Measurements from ENCODE around the gene ICOSLG. TPM values are rescaled to one million over a fixed set of nuclear protein-coding genes. Genes with fewer than 3 reads are reported as not detected.

Gene ICOSLG
- total and polyA plus RNA-seq, 2 of the 13 experiments (the other 11 are each of a cell fraction or from before 2014, with no cell fraction given): 0.51 to 1.3 TPM

DNA sequence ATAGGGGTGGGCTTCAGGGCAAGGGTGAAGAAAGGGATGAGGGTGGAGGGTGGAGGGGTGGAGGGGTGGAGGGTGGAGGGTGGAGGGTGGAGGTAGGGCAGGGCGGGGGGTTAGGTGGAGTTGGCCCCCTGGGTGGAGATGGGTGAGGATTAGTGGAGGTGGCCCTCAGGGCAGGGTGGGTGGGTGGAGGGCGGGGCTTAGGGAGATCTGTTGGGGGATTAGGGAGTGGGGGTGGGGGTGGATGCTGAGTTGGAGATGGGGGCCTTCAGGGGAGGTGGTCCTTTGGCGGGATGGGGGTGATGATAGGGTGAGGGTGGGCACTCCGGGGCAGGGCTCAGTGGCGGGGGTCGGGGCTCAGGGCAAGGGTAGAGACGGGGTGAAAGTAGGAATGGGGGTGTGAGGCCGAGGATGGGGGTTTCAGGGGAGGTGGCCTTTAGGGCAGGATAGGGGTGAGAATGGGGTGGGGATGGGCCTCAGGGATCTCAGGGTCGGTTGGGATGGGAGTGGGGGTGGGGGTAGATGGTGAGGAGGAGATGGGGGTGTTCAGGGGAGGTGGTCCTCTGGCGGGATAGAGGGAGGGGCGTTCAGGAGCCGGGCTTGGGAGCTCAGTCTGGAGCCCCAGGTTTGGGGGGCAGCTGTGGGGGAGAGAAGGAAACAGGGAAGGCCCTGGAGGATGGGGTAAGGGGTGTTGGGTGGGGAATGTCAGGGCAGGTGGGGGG lies 21.8 kb upstream of the ICOSLG start:
- no peaks in the 10 kb centered on the region for H4K20me1 ChIP-seq (ENCODE audit: insufficient read depth, low read length)
- no peak overlapping the region for H3K4me3 ChIP-seq (replicated peaks in 1 of 3; ENCODE audit: insufficient read depth in 1 of 3, low read depth in 2 of 3, low read length in 3 of 3)
- BruUV-seq (replicated peaks): no TSS peak
- H3K79me2 ChIP-seq (ENCODE audit: insufficient read depth, low read length): no peaks in the 10 kb centered on the region
- in situ Hi-C loops (cut with HindIII; ENCODE audit: extremely low pct_ligation_motif_present, low pct_unique_long_range_greater_than_20kb) (no loop called here), intact Hi-C loops (cut with micrococcal nuclease; ENCODE audit: unreplicated experiment) (no loop called here)
- no peaks in the 10 kb centered on the region for H3K9me3 ChIP-seq (ENCODE audit: low read length)
- CTCF ChIA-PET (ENCODE audit: low intra/inter-chr PET ratio, low total read pairs): no interaction called here
- ATAC-seq (no peak), FAIRE-seq (no peak), DNase-seq (ENCODE audit: low spot score) (no peak)
- POLR2A ChIA-PET: no interaction called here
- no peak overlapping the region for H3K9ac ChIP-seq (ENCODE audit: insufficient read depth, low read depth, low read length)
- TF ChIP-seq SMARCE1 (IDR thresholded peaks at IDR 0.05; ENCODE audit: borderline replicate concordance) (no peak), ZNF660 (CRISPR knock-in tag; IDR thresholded peaks at IDR 0.05; ENCODE audit: borderline replicate concordance, low read depth) (no peak), EEA1 (CRISPR knock-in tag; IDR thresholded peaks at IDR 0.05; ENCODE audit: borderline replicate concordance) (no peak), FIP1L1 (IDR thresholded peaks at IDR 0.05; ENCODE audit: borderline replicate concordance, insufficient read depth, low read depth, low read length) (no peak), TCF12 (IDR thresholded peaks at IDR 0.05) (no peak), TCF12 (CRISPR knock-in tag; IDR thresholded peaks at IDR 0.05) (no peak), ZNF276 (CRISPR knock-in tag; IDR thresholded peaks at IDR 0.05; ENCODE audit: low read depth) (no peak), RCOR2 (CRISPR knock-in tag; IDR thresholded peaks at IDR 0.05) (no peak), CSRNP2 (CRISPR knock-in tag; conservative IDR thresholded peaks at IDR 0.05; ENCODE audit: low read depth) (no peak), BCL6 (CRISPR knock-in tag; IDR thresholded peaks at IDR 0.05) (no peak), ZNF33B (CRISPR knock-in tag; IDR thresholded peaks at IDR 0.05) (no peak), SNRNP70 (IDR thresholded peaks at IDR 0.05; ENCODE audit: low read depth, low read length) (no peak), PHB2 (IDR thresholded peaks at IDR 0.05; ENCODE audit: partially characterized antibody) (no peak)
- TF ChIP-seq, protein P1, sequence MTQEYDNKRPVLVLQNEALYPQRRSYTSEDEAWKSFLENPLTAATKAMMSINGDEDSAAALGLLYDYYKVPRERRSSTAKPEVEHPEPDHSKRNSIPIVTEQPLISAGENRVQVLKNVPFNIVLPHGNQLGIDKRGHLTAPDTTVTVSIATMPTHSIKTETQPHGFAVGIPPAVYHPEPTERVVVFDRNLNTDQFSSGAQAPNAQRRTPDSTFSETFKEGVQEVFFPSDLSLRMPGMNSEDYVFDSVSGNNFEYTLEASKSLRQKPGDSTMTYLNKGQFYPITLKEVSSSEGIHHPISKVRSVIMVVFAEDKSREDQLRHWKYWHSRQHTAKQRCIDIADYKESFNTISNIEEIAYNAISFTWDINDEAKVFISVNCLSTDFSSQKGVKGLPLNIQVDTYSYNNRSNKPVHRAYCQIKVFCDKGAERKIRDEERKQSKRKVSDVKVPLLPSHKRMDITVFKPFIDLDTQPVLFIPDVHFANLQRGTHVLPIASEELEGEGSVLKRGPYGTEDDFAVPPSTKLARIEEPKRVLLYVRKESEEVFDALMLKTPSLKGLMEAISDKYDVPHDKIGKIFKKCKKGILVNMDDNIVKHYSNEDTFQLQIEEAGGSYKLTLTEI (CRISPR knock-in tag; conservative IDR thresholded peaks at IDR 0.05): no peak
- TF ChIP-seq, protein P2, sequence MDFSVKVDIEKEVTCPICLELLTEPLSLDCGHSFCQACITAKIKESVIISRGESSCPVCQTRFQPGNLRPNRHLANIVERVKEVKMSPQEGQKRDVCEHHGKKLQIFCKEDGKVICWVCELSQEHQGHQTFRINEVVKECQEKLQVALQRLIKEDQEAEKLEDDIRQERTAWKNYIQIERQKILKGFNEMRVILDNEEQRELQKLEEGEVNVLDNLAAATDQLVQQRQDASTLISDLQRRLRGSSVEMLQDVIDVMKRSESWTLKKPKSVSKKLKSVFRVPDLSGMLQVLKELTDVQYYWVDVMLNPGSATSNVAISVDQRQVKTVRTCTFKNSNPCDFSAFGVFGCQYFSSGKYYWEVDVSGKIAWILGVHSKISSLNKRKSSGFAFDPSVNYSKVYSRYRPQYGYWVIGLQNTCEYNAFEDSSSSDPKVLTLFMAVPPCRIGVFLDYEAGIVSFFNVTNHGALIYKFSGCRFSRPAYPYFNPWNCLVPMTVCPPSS (IDR thresholded peaks at IDR 0.05): no peak
- H3K27me3 ChIP-seq (ENCODE audit: control insufficient read depth in 1 of 2, insufficient read depth in 2 of 2, low read length in 2 of 2): peaks cover 1 to 13% of the 10 kb centered on the region in 2 experiments; a peak in 2 of 5 replicates
- no peak overlapping the region for H3K27ac ChIP-seq (ENCODE audit: extremely low read length, insufficient read depth, low read length)
- no peaks in the 10 kb centered on the region for H3K36me3 ChIP-seq (replicated peaks in 1 of 2; ENCODE audit: control insufficient read depth in 1 of 2, insufficient read depth in 2 of 2, low read length in 2 of 2)
- H2AFZ ChIP-seq (ENCODE audit: low read length): no peak overlapping the region
- no peak overlapping the region for H3K4me2 ChIP-seq (ENCODE audit: low read depth, low read length)
- H3K4me1 ChIP-seq (ENCODE audit: insufficient read depth, low read length): peaks cover 36% of the 10 kb centered on the region
- 41% methylated on average over 12 of the region's 12 CpGs for WGBS (ENCODE audit: low lambda C conversion rate)
